GM18858 (cell line): ENCODE data around the gene NXPE3.
A peak's percentile ranks its signal among the peaks of the same experiment; 100 is the strongest.

Source experiments
- ATAC-seq: cut with Tn5 transposase; IDR thresholded peaks from one replicate; pipeline ENCODE4 v1.9.1; 2021; ENCODE audit not compliant: unreplicated experiment

The NXPE3 gene

DNA sequence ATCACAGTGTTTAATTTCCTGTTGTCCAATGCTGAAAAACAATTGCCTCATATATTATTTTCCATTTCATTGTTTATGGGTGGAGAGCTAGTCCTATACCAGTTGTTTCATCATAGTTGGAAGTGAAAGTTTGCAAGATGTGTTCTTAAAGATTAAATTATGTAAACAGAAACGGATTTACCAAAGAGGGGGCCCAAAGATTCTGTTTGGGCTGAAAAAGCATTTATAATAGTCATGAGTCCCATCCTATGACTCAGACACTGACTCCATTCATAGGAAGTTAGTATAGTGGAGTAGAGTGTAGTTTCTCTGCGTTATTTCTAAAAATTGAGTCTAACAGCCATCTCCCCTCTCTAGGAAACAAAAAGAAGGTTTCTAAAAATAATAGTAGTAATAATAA is 94.6 kb downstream of the NXPE3 start:
- ATAC-seq = no peak

DNA sequence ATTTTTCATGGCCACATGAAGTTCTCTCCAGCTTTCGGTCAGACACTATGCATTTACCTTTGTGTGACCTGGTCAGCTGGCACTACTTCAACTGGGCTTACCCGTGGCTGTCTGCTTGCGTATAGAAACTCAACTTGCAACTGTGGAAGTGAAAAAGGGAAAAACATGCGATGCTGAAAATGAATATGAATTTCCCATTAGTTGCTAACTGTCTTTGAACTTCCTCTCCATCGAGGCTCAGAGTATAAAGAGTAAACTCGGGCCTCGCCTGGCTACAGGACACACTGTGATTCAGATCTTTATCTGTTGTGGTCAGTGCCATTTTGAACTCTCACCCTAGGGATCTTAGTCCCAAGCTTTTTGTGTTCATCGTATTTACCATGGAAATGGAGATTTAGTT is 97.1 kb downstream of the NXPE3 start:
- ATAC-seq = peak; percentile 46
